IPS-18a (cell line): ENCODE data around the gene EXOC4.

ENCODE experiments used
- H3K27ac ChIP-seq: one replicate; pipeline ENCODE4 v1.5.1; 2013; ENCODE audit warnings: low read length
- H3K27me3 ChIP-seq: one replicate; pipeline ENCODE4 v1.6.1; 2013; ENCODE audit warnings: mild to moderate bottlenecking, low read length; ENCODE audit not compliant: control insufficient read depth, insufficient read depth
- H3K36me3 ChIP-seq: one replicate; pipeline ENCODE4 v1.6.1; 2013; ENCODE audit warnings: low read depth, low read length; ENCODE audit not compliant: control insufficient read depth
- H3K4me1 ChIP-seq: one replicate; pipeline ENCODE4 v1.6.1; 2013; ENCODE audit warnings: low read depth, low read length; ENCODE audit not compliant: control insufficient read depth
- H3K4me3 ChIP-seq: one replicate; pipeline ENCODE4 v1.5.1; 2013; ENCODE audit warnings: low read length
- H3K9ac ChIP-seq: one replicate; pipeline ENCODE4 v1.6.1; 2013; ENCODE audit warnings: mild to moderate bottlenecking, low read length, moderate library complexity
- H3K9me3 ChIP-seq: one replicate; pipeline ENCODE4 v1.6.1; 2013; ENCODE audit warnings: low read depth, low read length; ENCODE audit not compliant: control insufficient read depth

EXOC4 gene

GRCh38 chr7:133857376-133858119 lies 604.7 kb downstream of the EXOC4 start:
- peaks cover 14% of the 10 kb centered on the region for H3K4me1 ChIP-seq
- no peaks in the 10 kb centered on the region for H3K27me3 ChIP-seq
- no peak overlapping the region for H3K27ac ChIP-seq
- H3K4me3 ChIP-seq, result no peak overlapping the region
- H3K9ac ChIP-seq, result no peak overlapping the region
- H3K9me3 ChIP-seq, result no peaks in the 10 kb centered on the region
- H3K36me3 ChIP-seq, result no peaks in the 10 kb centered on the region

- H3K27ac ChIP-seq, result no peak overlapping the region
- H3K4me1 ChIP-seq, result peaks cover 14% of the 10 kb centered on the region
Measured at GRCh38 chr7:133858311-133858710, 605.4 kb downstream of the EXOC4 start.

GRCh38 chr7:133859231-133859630 lies 606.4 kb downstream of the EXOC4 start:
- H3K9ac ChIP-seq, result no peak overlapping the region
- peaks cover 7% of the 10 kb centered on the region for H3K4me1 ChIP-seq
- H3K27me3 ChIP-seq, result no peaks in the 10 kb centered on the region
- H3K36me3 ChIP-seq, result no peaks in the 10 kb centered on the region
- no peaks in the 10 kb centered on the region for H3K9me3 ChIP-seq
- H3K4me3 ChIP-seq, result no peak overlapping the region
- H3K27ac ChIP-seq, result no peak overlapping the region

More at GRCh38 chr7:133858311-133858710, 605.4 kb downstream of the EXOC4 start:
- no peak overlapping the region for H3K9ac ChIP-seq
- H3K4me3 ChIP-seq, result no peak overlapping the region
- no peaks in the 10 kb centered on the region for H3K9me3 ChIP-seq
- no peaks in the 10 kb centered on the region for H3K27me3 ChIP-seq
- no peaks in the 10 kb centered on the region for H3K36me3 ChIP-seq

GRCh38 chr7:133859871-133860450 lies 607.1 kb downstream of the EXOC4 start:
- peaks cover 7% of the 10 kb centered on the region for H3K4me1 ChIP-seq
- no peaks in the 10 kb centered on the region for H3K36me3 ChIP-seq
- H3K27ac ChIP-seq, result no peak overlapping the region
- H3K27me3 ChIP-seq, result no peaks in the 10 kb centered on the region
- H3K9me3 ChIP-seq, result no peaks in the 10 kb centered on the region
- H3K4me3 ChIP-seq, result no peak overlapping the region
- H3K9ac ChIP-seq, result no peak overlapping the region

DNA sequence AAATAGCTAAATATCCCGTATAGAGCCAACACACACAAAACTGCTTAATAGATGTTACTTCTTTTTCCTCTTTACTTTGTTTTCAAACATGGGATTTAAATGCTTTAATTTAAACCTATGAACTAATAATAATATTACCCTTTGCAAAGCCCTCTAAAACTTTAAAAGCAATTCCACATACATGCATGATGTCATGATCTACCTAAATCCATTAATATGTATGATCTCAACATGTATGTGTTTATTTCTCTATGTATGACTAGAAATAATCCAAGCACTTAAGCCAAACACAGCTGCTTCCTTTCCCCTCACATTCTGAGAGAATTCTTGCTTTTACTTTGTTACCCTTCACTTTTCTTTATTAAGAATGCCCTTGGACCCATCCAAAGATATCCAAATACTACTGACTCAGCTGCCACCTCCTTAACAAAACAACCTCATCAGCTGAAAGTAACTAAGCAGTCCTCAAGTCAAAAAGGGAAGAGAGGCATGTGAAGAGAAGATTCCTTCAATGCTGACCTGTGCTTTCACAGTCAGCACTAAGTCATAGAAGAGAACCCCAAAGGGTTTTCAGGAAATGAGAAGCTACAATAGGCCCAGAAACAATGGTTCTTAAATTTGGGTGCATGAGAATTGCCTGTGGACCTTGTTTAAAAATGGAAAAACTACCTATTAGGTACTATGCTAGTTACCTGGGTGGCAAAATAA lies 607.9 kb downstream of the EXOC4 start:
- Histone ChIP-seq H3K36me3 (no peaks in the 10 kb centered on the region), H3K9ac (no peak overlapping the region), H3K27ac (no peak overlapping the region), H3K4me3 (no peak overlapping the region), H3K9me3 (no peaks in the 10 kb centered on the region), H3K27me3 (no peaks in the 10 kb centered on the region), H3K4me1 (peaks cover 7% of the 10 kb centered on the region)

DNA sequence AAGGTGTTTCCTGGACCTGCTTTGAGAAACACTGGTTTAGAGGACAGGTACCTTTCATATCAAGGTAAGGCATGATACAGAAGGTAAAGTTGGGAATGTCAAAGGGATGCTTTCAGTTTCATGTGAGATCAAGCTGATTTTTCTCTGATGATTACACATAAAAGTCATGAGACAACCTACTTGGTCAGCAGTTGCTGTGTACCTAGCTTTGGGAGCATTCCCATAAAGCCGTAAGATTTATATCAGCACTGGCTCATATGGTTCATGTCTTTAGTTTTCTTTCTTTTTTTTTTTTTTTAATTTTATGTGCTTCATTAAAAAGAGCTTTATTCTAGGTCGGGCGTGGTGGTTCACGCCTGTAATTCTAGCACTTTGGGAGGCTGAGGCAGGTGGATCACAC lies 609.0 kb downstream of the EXOC4 start:
- no peak overlapping the region for H3K4me3 ChIP-seq
- no peaks in the 10 kb centered on the region for H3K36me3 ChIP-seq
- H3K9ac ChIP-seq, result no peak overlapping the region
- H3K27me3 ChIP-seq, result no peaks in the 10 kb centered on the region
- no peak overlapping the region for H3K27ac ChIP-seq
- peaks cover 7% of the 10 kb centered on the region for H3K4me1 ChIP-seq
- H3K9me3 ChIP-seq, result no peaks in the 10 kb centered on the region

DNA sequence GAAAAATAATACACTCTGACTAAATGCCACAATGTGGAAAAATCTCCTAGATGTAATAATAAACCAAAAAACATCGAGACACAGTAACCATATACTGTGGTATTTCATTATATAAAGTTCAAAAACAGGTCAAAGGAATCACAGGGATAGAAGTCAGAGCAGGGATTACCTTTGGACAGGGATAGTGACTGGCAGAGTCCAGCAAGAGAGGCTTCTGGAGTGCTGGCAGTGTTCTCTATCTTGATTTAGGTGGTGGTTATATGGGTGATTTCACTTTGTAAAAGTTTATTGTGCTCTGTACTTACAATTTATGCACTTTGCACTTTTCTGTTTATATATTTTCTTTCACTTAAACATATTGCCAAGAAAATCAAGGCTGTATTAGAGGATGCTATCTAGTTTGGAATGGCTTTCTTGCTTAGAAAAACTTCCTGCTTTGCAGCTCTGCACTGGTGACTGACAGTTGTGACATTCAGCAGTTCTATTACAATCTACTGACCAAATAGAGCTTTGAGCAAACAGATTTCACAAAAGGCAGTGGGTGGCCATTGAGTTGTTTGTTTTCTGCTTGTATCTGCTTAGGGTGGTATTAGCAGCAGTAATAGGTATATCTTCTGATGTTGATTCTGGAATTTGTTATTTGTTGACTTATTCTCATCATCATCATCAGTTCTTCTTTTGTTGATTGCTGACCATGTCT lies 610.6 kb downstream of the EXOC4 start:
- H3K4me3 ChIP-seq, result no peak overlapping the region
- H3K36me3 ChIP-seq, result no peaks in the 10 kb centered on the region
- peaks cover 10% of the 10 kb centered on the region for H3K4me1 ChIP-seq
- H3K9me3 ChIP-seq, result no peaks in the 10 kb centered on the region
- no peaks in the 10 kb centered on the region for H3K27me3 ChIP-seq
- no peak overlapping the region for H3K9ac ChIP-seq
- no peak overlapping the region for H3K27ac ChIP-seq

GRCh38 chr7:133869556-133869955 lies 616.7 kb downstream of the EXOC4 start:
- H3K27me3 ChIP-seq, result no peaks in the 10 kb centered on the region
- H3K9me3 ChIP-seq, result no peaks in the 10 kb centered on the region
- H3K9ac ChIP-seq, result no peak overlapping the region
- H3K4me1 ChIP-seq, result peaks cover 4% of the 10 kb centered on the region
- H3K4me3 ChIP-seq, result no peak overlapping the region
- no peak overlapping the region for H3K27ac ChIP-seq
- H3K36me3 ChIP-seq, result no peaks in the 10 kb centered on the region

GRCh38 chr7:133871757-133872156 lies 618.9 kb downstream of the EXOC4 start:
- Histone ChIP-seq H3K9me3 (no peaks in the 10 kb centered on the region), H3K27ac (no peak overlapping the region), H3K27me3 (no peaks in the 10 kb centered on the region), H3K4me3 (no peak overlapping the region), H3K9ac (no peak overlapping the region), H3K36me3 (no peaks in the 10 kb centered on the region), H3K4me1 (peaks cover 4% of the 10 kb centered on the region)

GRCh38 chr7:133873187-133873586 lies 620.3 kb downstream of the EXOC4 start:
- H3K27ac ChIP-seq, result no peak overlapping the region
- no peak overlapping the region for H3K9ac ChIP-seq
- H3K9me3 ChIP-seq, result no peaks in the 10 kb centered on the region
- no peaks in the 10 kb centered on the region for H3K27me3 ChIP-seq
- no peak overlapping the region for H3K4me3 ChIP-seq
- H3K36me3 ChIP-seq, result no peaks in the 10 kb centered on the region
- H3K4me1 ChIP-seq, result no peaks in the 10 kb centered on the region

DNA sequence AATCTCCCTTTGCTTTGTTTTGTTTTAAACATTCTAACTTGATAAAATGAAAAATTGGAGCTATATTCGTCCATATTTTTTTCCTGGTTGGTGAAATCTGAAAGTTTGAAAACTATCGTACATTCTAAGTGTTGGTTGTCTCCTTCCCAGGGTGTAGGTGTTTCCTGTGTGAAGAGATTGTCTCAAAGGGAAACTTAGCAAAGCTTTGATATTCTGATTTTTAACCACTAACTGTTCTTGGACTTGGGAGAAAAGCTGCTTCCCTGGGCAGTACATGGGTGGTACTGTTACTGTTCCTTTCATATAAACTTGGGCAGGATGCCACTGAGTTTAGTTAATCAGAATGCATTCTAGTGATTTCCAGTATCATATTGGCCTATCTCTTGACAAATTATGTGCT lies 620.8 kb downstream of the EXOC4 start:
- H3K9ac ChIP-seq, result no peak overlapping the region
- H3K27ac ChIP-seq, result no peak overlapping the region
- H3K36me3 ChIP-seq, result no peaks in the 10 kb centered on the region
- no peaks in the 10 kb centered on the region for H3K4me1 ChIP-seq
- H3K9me3 ChIP-seq, result no peaks in the 10 kb centered on the region
- H3K4me3 ChIP-seq, result no peak overlapping the region
- no peaks in the 10 kb centered on the region for H3K27me3 ChIP-seq
